Lower leg skin (tissue), 3 donors: ENCODE results near the gene TUBA8.

Experiments
- CTCF ChIP-seq, 3 donors: fragments of 450-650 bp; IDR thresholded peaks; one replicate each; pipeline ENCODE4 v1.5.1; 2016; ENCODE audit warnings: antibody characterized with exemption in 3 of 3, mild to moderate bottlenecking in 3 of 3, moderate library complexity in 2 of 3
- POLR2A ChIP-seq, 2 donors: fragments of 450-650 bp; IDR thresholded peaks; one replicate each; pipeline ENCODE4 v1.6.1; 2016 to 2017; ENCODE audit warnings: antibody characterized with exemption in 2 of 2, mild to moderate bottlenecking in 1 of 2, moderate library complexity in 1 of 2

GRCh38 chr22:18067548-18068341 lies 42.9 kb upstream of the TUBA8 start:
- TF ChIP-seq CTCF (IDR thresholded peaks at IDR 0.05) (no peak), POLR2A (IDR thresholded peaks at IDR 0.05) (no peak)
